ENCODE results near the gene SOAT2. TPM values are rescaled to one million over a fixed set of nuclear protein-coding genes. Genes with fewer than 3 reads are reported as not detected.

SOAT2 gene
- total RNA-seq, 1 experiment from 2014 or later = not detected

DNA sequence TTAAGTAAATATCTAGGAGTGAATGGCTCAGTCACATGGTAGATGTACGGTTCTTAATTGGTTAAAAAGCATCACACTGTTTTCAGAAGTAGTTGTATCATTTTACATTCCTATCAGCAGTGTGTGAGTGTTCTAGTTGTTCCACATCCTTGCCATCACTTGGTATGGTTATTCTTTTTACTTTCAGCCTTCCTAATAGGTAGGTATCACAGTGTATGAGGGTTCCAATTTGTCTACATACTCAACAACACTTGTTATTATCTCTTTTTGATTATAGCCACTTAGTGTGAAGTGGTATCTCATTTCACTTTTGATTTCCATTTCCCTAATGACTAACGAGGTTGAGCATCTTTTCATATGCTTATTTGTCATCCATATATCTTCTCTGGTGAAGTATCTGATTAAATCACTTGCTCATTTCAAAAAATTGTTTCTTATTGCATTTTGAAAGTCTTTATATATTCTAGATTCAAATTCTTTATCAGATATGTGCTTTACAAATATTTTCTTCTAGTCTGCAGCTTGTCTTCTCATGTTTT is 20.6 kb upstream of the SOAT2 start:
- Histone ChIP-seq H3K79me1 (ENCODE audit: insufficient read depth, low read depth, low read length, poor library complexity, severe bottlenecking) (no peaks in the 10 kb centered on the region), H3K4me2 (ENCODE audit: insufficient read depth, insufficient read length, low read length) (no peak overlapping the region), H2BK15ac (ENCODE audit: low read depth, low read length) (no peak overlapping the region), H4K91ac (ENCODE audit: insufficient read length, low read depth, low read length) (no peak overlapping the region), H2AK5ac (ENCODE audit: insufficient read length, low read length) (no peak overlapping the region), H3K27me3 (ENCODE audit: insufficient read depth, low read length) (no peaks in the 10 kb centered on the region), H2BK120ac (ENCODE audit: low read depth, low read length, poor library complexity, severe bottlenecking) (no peak overlapping the region), H4K8ac (replicated peaks; ENCODE audit: insufficient read length, low read depth, low read length) (no peak overlapping the region), H4K5ac (ENCODE audit: insufficient read length, low read depth, low read length) (no peak overlapping the region), H2BK12ac (ENCODE audit: insufficient read length, low read depth, low read length) (no peak overlapping the region), H3K56ac (ENCODE audit: insufficient read length, low read depth, low read length) (no peak overlapping the region), H3T11ph (ENCODE audit: low read length) (no peak overlapping the region), H3K23ac (ENCODE audit: insufficient read length, low read depth, low read length) (no peak overlapping the region), H3K27ac (ENCODE audit: insufficient read length, low read depth, low read length) (no peak overlapping the region), H3K14ac (ENCODE audit: insufficient read depth, low read length) (no peak overlapping the region), H3K4ac (ENCODE audit: low read depth, low read length) (no peak overlapping the region), H2BK20ac (ENCODE audit: low read depth, low read length, poor library complexity, severe bottlenecking) (no peak overlapping the region), H3K18ac (ENCODE audit: insufficient read length, low read depth, low read length) (no peak overlapping the region), H2BK5ac (ENCODE audit: insufficient read length, low read length) (no peak overlapping the region), H4K20me1 (ENCODE audit: control insufficient read depth, insufficient read depth, insufficient read length) (no peaks in the 10 kb centered on the region), H3K23me2 (ENCODE audit: insufficient read length, low read depth, low read length, poor library complexity, severe bottlenecking) (no peaks in the 10 kb centered on the region), H3K9ac (ENCODE audit: extremely low read depth, insufficient read length, low read length) (no peak overlapping the region), H3K4me1 (ENCODE audit: insufficient read depth, low read length) (peaks cover 2% of the 10 kb centered on the region; the same call in 1 of the 2 replicates), H3K79me2 (ENCODE audit: insufficient read depth, low read length) (no peaks in the 10 kb centered on the region), H2AFZ (ENCODE audit: low read length) (no peak overlapping the region), H3K9me3 (ENCODE audit: control insufficient read depth, low read depth, low read length) (no peaks in the 10 kb centered on the region)
- H3K4me1 Mint-ChIP-seq = peaks cover 9 to 13% of the 10 kb centered on the region in 2 experiments
- peaks cover 0 to 2% of the 10 kb centered on the region in 2 experiments; a peak in 1 of 5 replicates for H3K9me3 Mint-ChIP-seq
- no peak overlapping the region for H3K4me3 Mint-ChIP-seq
- no peak overlapping the region for H3K27ac Mint-ChIP-seq
- peaks cover 65% of the 10 kb centered on the region for H3K27me3 Mint-ChIP-seq (ENCODE audit: low read depth)
- no CpG with 5 or more reads among the region's 2 CpGs for WGBS (ENCODE audit: extremely low coverage, insufficient read length, low lambda C conversion rate)
- no peak for DNase-seq
- no peaks in the 10 kb centered on the region; a peak in 1 of 7 replicates for H3K36me3 Mint-ChIP-seq (ENCODE audit: insufficient read depth in 1 of 3, low read depth in 3 of 3)
- no peak for TF ChIP-seq CTCF (conservative IDR thresholded peaks at IDR 0.05)

Data from H9 (cell line).